ENCODE data around the gene CDH13. TPM values are rescaled to one million over a fixed set of nuclear protein-coding genes. Genes with fewer than 3 reads are reported as not detected.

Gene CDH13
- total RNA-seq, 1 donor from 2014 or later: 46.4 TPM

GRCh38 chr16:82955741-82956348 is 329.1 kb downstream of the CDH13 start:
- Mint-ChIP-seq H3K27ac (no peak overlapping the region), H3K36me3 (no peaks in the 10 kb centered on the region), H3K27me3 (peaks cover 4% of the 10 kb centered on the region), H3K4me3 (no peak overlapping the region), H3K4me1 (ENCODE audit: unreplicated experiment) (no peaks in the 10 kb centered on the region), H3K9me3 (no peaks in the 10 kb centered on the region)
- no peak for DNase-seq (ENCODE audit: extremely low spot score, unreplicated experiment)
- no peak for TF ChIP-seq CTCF (conservative IDR thresholded peaks at IDR 0.05)

GRCh38 chr16:82957212-82957611 is 330.4 kb downstream of the CDH13 start:
- H3K27me3 Mint-ChIP-seq: peaks cover 5% of the 10 kb centered on the region
- H3K4me3 Mint-ChIP-seq: no peak overlapping the region

GRCh38 chr16:82960918-82961317 is 334.1 kb downstream of the CDH13 start:
- no peak for DNase-seq (ENCODE audit: extremely low spot score, unreplicated experiment)
- Mint-ChIP-seq H3K27ac (no peak overlapping the region), H3K36me3 (no peaks in the 10 kb centered on the region), H3K4me3 (no peak overlapping the region), H3K27me3 (peaks cover 11% of the 10 kb centered on the region), H3K9me3 (peaks cover 5% of the 10 kb centered on the region), H3K4me1 (ENCODE audit: unreplicated experiment) (no peaks in the 10 kb centered on the region)
- no peak for TF ChIP-seq CTCF (conservative IDR thresholded peaks at IDR 0.05)

More at GRCh38 chr16:82957212-82957611, 330.4 kb downstream of the CDH13 start:
- no peak overlapping the region for H3K27ac Mint-ChIP-seq
- H3K36me3 Mint-ChIP-seq: no peaks in the 10 kb centered on the region
- no peak for TF ChIP-seq CTCF (conservative IDR thresholded peaks at IDR 0.05)
- no peaks in the 10 kb centered on the region for H3K4me1 Mint-ChIP-seq (ENCODE audit: unreplicated experiment)
- H3K9me3 Mint-ChIP-seq: no peaks in the 10 kb centered on the region
- no peak for DNase-seq (ENCODE audit: extremely low spot score, unreplicated experiment)

GRCh38 chr16:82963653-82964052 is 336.9 kb downstream of the CDH13 start:
- no peak for DNase-seq (ENCODE audit: extremely low spot score, unreplicated experiment)
- no peak for TF ChIP-seq CTCF (conservative IDR thresholded peaks at IDR 0.05)
- Mint-ChIP-seq H3K27ac (no peak overlapping the region), H3K27me3 (peaks cover 7% of the 10 kb centered on the region), H3K4me1 (ENCODE audit: unreplicated experiment) (no peaks in the 10 kb centered on the region), H3K9me3 (peaks cover 5% of the 10 kb centered on the region), H3K36me3 (no peaks in the 10 kb centered on the region), H3K4me3 (no peak overlapping the region)

- Mint-ChIP-seq H3K4me1 (ENCODE audit: unreplicated experiment) (no peaks in the 10 kb centered on the region), H3K27ac (no peak overlapping the region), H3K4me3 (no peak overlapping the region), H3K9me3 (peaks cover 5% of the 10 kb centered on the region), H3K36me3 (no peaks in the 10 kb centered on the region), H3K27me3 (peaks cover 7% of the 10 kb centered on the region)
- TF ChIP-seq CTCF (conservative IDR thresholded peaks at IDR 0.05): no peak
- DNase-seq (ENCODE audit: extremely low spot score, unreplicated experiment): no peak
These were observed 339.0 kb downstream of the CDH13 start for GRCh38 chr16:82965808-82966207.
